GM21528 (cell line): ENCODE data around the gene NLGN1.

Experiments
- ATAC-seq: cut with Tn5 transposase; IDR thresholded peaks from one replicate; pipeline ENCODE4 v1.9.1; 2021; ENCODE audit warnings: mild to moderate bottlenecking, moderate library complexity; ENCODE audit not compliant: unreplicated experiment, low FRiP score

NLGN1 gene

DNA sequence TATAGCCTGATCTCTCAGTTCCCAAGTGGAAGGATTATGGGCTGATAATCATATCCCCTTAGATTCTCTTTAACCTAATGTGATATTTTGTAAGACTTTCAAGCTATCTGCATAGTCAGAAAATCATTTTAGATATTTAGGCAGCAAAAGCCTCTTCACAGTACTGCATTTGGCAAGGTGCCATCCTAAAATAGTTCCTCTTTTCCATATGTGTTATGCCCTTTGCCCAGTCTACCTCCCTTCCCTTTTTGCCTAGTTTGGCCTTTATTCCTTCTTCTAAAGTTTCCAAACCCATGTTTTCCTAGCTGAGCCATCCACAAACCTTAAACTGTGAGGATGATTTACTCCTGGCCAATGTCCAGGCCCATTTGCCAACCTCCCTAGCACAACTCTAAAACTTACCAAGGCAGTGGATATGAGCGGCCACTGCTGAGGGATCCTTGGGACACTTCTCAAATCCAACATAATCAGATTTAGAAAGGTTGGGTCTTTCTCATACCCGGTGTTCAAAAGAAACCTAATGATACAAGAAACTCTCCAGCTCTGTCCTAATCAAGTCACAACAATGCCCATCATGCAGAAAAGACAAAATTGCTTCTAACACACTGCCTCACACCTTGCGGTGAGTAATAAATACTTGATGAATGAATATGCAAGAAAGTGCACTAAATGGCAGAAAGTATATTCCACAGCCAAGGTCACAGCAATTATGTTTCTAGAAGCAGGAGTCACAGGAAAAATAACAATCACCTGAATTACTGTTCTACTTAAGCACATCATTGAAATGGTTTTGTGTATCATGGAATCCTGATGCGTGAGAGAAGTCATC, 493.9 kb downstream of the NLGN1 start:
- no peak for ATAC-seq

GRCh38 chr3:173892547-173892946, 495.0 kb downstream of the NLGN1 start:
- ATAC-seq: no peak

GRCh38 chr3:173893066-173893465, 495.5 kb downstream of the NLGN1 start:
- no peak for ATAC-seq

DNA sequence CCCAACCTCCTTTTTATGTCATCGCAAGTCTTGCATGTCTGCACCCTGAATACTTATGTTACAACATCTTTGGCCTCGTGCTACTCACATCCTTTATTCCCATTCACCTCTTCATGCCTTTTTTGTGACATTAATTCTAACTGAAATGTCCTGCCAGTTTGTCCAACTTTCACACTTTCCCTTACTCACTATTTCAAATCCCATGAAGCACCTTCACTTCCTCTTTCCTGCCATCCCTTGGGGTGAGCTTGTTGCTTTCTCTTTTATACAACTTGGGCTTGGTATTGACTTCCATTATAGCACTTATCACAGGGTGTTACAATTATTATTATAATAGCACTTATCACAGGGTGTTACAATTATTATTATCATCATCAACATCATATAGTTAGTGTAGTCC, 496.3 kb downstream of the NLGN1 start:
- no peak for ATAC-seq

GRCh38 chr3:173897631-173898030, 500.1 kb downstream of the NLGN1 start:
- no peak for ATAC-seq

DNA sequence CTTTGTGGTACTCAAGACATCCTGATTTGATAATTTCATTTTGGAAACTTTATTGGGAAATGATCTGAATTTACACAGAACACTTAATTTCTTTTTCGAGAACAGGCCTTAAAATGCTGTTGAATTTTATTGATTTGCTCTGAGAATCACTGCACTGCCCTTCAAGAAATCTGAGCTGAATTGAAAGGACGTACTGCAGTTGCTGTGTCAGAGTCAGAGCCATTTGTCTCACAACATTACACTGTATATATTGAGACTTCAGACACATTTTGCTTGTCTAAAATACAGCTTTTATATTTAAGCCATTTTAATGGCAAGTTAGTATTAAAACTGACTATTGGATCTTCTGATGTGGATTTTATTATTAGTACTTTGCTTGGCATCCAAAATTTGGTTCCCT, 504.1 kb downstream of the NLGN1 start:
- no peak for ATAC-seq

GRCh38 chr3:173902401-173902800, 504.9 kb downstream of the NLGN1 start:
- no peak for ATAC-seq

DNA sequence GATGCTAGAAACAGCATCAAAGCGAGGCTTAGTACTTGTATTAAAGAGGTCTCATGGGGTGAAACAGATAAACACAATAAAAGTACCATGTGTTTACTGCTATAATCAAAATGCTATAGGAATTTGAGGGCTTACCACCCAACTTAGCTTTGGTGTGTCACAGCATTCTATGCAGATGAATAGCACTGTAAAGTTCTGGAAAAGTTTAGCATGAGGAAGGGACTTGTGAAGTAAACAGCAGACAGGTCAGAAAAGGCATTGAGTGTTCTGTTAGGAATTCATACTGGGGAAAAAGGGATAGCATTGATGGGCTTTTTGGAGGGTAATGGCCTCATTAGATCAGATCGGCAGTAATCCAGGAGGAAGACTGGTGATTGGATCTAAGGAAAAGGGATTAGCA, 505.3 kb downstream of the NLGN1 start:
- no peak for ATAC-seq

GRCh38 chr3:173905381-173905780, 507.8 kb downstream of the NLGN1 start:
- no peak for ATAC-seq

GRCh38 chr3:173911446-173911845, 513.9 kb downstream of the NLGN1 start:
- no peak for ATAC-seq

GRCh38 chr3:173912126-173912525, 514.6 kb downstream of the NLGN1 start:
- ATAC-seq: no peak

DNA sequence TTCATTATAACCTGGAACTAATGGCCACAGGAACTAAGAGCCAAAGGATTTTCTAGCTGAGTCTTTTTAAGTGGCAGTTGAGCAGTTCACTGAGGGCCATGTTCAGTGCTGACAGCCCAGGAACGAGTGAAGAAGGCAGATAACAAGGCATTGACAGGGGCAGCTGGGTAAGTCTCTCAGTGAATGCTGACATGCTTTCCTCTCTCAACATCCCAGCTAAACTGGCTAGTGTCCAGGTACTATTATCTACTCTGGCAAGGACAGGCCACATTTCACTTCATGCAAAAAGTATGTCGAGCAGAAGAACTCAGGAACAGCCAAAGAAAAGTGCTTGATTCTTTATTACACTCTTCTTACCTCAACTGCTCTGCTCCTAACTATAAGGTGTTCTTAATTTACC, 515.9 kb downstream of the NLGN1 start:
- ATAC-seq: no peak

GRCh38 chr3:173913974-173914421, 516.5 kb downstream of the NLGN1 start:
- ATAC-seq: no peak

GRCh38 chr3:173916799-173917198, 519.3 kb downstream of the NLGN1 start:
- no peak for ATAC-seq

- ATAC-seq: no peak
Measured at GRCh38 chr3:173920386-173920785, 522.8 kb downstream of the NLGN1 start.

DNA sequence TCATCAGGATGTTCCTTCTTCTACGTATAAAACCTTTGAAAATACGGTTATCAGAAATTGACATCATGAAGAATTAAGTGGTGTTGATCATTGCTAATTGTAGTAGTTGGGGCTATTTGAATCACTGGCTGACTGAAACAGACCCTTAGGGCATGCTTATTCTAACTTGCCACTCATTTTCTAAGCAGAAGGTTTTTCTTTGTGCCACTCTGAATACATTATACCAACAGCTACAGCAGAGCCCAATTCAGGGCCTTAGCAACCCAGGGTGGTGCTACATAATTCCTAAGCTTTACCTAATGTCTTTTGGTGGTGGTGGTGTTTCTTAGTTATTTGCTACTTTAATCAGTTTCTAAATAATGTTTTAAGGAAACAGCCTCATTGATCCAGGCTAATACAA, 524.2 kb downstream of the NLGN1 start:
- ATAC-seq: no peak

DNA sequence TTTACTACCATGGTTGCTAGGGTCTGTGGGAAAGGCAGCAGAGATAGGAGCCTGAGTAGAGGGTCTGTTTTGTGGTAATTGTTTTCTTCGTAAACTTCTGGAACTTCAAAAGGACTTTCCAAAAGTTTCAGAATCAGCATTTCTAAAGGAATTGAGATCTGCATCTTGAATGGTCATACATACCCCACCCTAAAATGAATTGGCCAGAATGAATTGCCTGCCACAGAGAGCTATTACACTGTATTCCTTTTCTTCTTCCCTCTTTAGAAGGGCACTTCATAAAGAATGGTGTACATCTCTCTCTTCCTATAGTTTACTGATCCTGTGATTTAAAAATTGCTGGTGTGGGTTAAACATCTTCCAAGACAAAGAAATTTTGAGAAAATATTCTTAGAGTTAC, 525.7 kb downstream of the NLGN1 start:
- no peak for ATAC-seq

- ATAC-seq: no peak
Measured at GRCh38 chr3:173930251-173930650, 532.7 kb downstream of the NLGN1 start.

- no peak for ATAC-seq
Measured at GRCh38 chr3:173932624-173933023, 535.1 kb downstream of the NLGN1 start.

DNA sequence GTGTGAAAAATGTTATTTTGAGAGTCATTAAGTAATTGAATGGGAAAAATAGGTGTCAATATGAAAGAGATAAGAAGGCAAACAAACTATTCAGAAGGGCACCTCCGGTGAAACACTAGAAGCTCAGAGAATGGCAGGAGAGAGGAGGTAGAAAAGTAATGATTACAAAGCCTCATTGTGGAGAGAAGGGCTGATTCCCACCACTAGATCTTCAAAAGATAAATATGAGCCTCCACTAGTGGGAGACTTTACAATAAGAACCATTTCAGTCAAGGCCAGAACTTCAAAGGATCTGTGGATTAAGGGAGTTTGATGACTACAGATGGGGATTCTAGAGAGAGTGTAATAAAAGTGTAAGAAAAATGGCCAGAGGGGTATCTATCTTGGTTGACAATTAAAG, 535.6 kb downstream of the NLGN1 start:
- ATAC-seq: no peak

- ATAC-seq: no peak
Measured at GRCh38 chr3:173936316-173936715, 538.8 kb downstream of the NLGN1 start.

DNA sequence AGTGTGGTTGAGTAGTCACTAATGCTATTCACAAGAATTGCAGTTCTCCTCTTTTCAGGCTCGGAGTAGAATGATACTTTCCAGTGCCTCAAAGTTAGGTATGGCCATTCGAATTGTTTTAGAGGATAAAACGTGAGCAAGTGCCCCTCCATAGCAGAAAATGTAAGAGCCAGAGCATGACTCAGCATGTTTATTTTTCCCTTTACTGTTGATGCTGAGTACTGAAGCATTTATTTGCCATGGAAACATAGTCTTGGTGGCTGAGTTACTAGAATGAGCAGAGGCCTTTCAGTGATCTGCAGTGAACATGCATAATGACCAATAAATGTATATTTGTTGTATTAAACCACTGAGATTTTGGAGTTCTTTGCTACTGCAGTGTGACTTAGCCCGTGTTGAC, 540.6 kb downstream of the NLGN1 start:
- ATAC-seq: no peak

GRCh38 chr3:173938616-173939015, 541.1 kb downstream of the NLGN1 start:
- no peak for ATAC-seq
